Loucy (cell line): ENCODE data around the gene EFTUD2.

Experiments
- H2AFZ ChIP-seq: fragments of 200-600 bp; sonication (generic); 2 replicates; pipeline ENCODE4 v1.6.0; 2016; ENCODE audit warnings: antibody characterized with exemption, mild to moderate bottlenecking, low read length, moderate library complexity
- H3F3A ChIP-seq: fragments of 200-600 bp; 2 replicates; pipeline ENCODE4 v1.6.0; 2016; ENCODE audit warnings: antibody characterized with exemption, low read depth, mild to moderate bottlenecking
- H3K27me3 ChIP-seq: fragments of 200-600 bp; sonication (generic); 2 replicates; pipeline ENCODE4 v1.6.1; 2014; ENCODE audit warnings: low read length, mild to moderate bottlenecking; ENCODE audit not compliant: insufficient read depth, poor library complexity, severe bottlenecking
- H3K36me3 ChIP-seq: fragments of 200-600 bp; sonication (generic); 2 replicates; pipeline ENCODE4 v1.6.1; 2016; ENCODE audit warnings: low read length; ENCODE audit not compliant: insufficient read depth
- H3K4me1 ChIP-seq: fragments of 200-600 bp; sonication (generic); 2 replicates; pipeline ENCODE4 v1.5.1; 2014; ENCODE audit warnings: low read length, mild to moderate bottlenecking; ENCODE audit not compliant: insufficient read depth, poor library complexity, severe bottlenecking
- H3K4me2 ChIP-seq: fragments of 200-600 bp; sonication (generic); 2 replicates; pipeline ENCODE4 v1.6.0; 2014; ENCODE audit warnings: antibody characterized with exemption, low read length, low read depth, mild to moderate bottlenecking; ENCODE audit not compliant: poor library complexity, severe bottlenecking
- H3K4me3 ChIP-seq: fragments of 200-600 bp; sonication (generic); 2 replicates; pipeline ENCODE4 v1.5.1; 2014; ENCODE audit warnings: low read length, mild to moderate bottlenecking, mixed read lengths; ENCODE audit not compliant: poor library complexity, severe bottlenecking
- H3K79me2 ChIP-seq: fragments of 200-600 bp; sonication (generic); 2 replicates; pipeline ENCODE4 v1.6.1; 2014; ENCODE audit warnings: low read length; ENCODE audit not compliant: insufficient read depth
- H3K9ac ChIP-seq: fragments of 200-600 bp; sonication (generic); 2 replicates; pipeline ENCODE4 v1.6.0; 2014; ENCODE audit warnings: mild to moderate bottlenecking, low read depth, low read length, moderate library complexity; ENCODE audit not compliant: poor library complexity, severe bottlenecking
- H3K9me2 ChIP-seq: fragments of 200-600 bp; sonication (generic); replicated peaks from 2 replicates; pipeline ENCODE4 v1.6.1; 2016; ENCODE audit warnings: low read depth, low read length, mixed read lengths
- H3K9me3 ChIP-seq: fragments of 200-600 bp; sonication (generic); 2 replicates; pipeline ENCODE4 v1.6.1; 2014; ENCODE audit warnings: mild to moderate bottlenecking, antibody characterized with exemption, low read length, low read depth; ENCODE audit not compliant: insufficient read depth
- H4K20me1 ChIP-seq: fragments of 200-600 bp; sonication (generic); 2 replicates; pipeline ENCODE4 v1.6.0; 2014; ENCODE audit warnings: antibody characterized with exemption, low read length, mild to moderate bottlenecking; ENCODE audit not compliant: insufficient read depth, poor library complexity, severe bottlenecking
- EZH2phosphoT487 ChIP-seq: fragments of 200-600 bp; IDR thresholded peaks from 2 replicates; pipeline ENCODE4 v1.6.1; 2018; ENCODE audit warnings: antibody characterized with exemption, mild to moderate bottlenecking, moderate library complexity, borderline replicate concordance
- TF ChIP-seq, protein P1 (sequence below): fragments of 200-600 bp; sonication (generic); conservative IDR thresholded peaks from 2 replicates; pipeline ENCODE4 v1.5.1; 2014; ENCODE audit warnings: mild to moderate bottlenecking, antibody characterized with exemption, low read length

Gene EFTUD2

DNA sequence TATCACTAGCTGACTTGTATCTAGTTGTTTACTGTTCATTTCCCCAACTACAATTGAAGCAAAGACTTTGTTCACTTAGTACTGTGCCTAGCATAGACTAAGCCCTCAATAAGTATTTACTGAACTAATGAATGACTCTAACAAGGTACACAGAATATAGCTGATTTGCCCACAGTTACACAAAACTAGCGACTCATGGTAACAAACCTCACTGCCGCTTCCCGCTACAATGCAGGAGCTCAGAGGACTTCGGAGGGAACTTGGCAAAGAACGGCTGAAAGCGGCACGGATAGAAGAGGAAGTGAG, 524 bp downstream of the EFTUD2 start:
- H3K4me1 ChIP-seq: peaks cover 16% of the 10 kb centered on the region
- H3K9me2 ChIP-seq: no peaks in the 10 kb centered on the region
- peak overlapping the region; percentile 83 for H3K4me2 ChIP-seq
- H3K9ac ChIP-seq: peak overlapping the region; percentile 85
- H2AFZ ChIP-seq: peak overlapping the region; percentile 76
- peaks cover 8% of the 10 kb centered on the region for H4K20me1 ChIP-seq
- H3K36me3 ChIP-seq: no peaks in the 10 kb centered on the region; the same call in 1 of the 2 replicates
- no peak for TF ChIP-seq EZH2phosphoT487
- TF ChIP-seq, protein P1, sequence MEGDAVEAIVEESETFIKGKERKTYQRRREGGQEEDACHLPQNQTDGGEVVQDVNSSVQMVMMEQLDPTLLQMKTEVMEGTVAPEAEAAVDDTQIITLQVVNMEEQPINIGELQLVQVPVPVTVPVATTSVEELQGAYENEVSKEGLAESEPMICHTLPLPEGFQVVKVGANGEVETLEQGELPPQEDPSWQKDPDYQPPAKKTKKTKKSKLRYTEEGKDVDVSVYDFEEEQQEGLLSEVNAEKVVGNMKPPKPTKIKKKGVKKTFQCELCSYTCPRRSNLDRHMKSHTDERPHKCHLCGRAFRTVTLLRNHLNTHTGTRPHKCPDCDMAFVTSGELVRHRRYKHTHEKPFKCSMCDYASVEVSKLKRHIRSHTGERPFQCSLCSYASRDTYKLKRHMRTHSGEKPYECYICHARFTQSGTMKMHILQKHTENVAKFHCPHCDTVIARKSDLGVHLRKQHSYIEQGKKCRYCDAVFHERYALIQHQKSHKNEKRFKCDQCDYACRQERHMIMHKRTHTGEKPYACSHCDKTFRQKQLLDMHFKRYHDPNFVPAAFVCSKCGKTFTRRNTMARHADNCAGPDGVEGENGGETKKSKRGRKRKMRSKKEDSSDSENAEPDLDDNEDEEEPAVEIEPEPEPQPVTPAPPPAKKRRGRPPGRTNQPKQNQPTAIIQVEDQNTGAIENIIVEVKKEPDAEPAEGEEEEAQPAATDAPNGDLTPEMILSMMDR: no peak
- H3K27me3 ChIP-seq: no peaks in the 10 kb centered on the region
- H3K9me3 ChIP-seq: no peaks in the 10 kb centered on the region
- H3K79me2 ChIP-seq: peaks cover 54% of the 10 kb centered on the region
- peak overlapping the region; percentile 94 for H3K4me3 ChIP-seq
- H3F3A ChIP-seq: no peaks in the 10 kb centered on the region

DNA sequence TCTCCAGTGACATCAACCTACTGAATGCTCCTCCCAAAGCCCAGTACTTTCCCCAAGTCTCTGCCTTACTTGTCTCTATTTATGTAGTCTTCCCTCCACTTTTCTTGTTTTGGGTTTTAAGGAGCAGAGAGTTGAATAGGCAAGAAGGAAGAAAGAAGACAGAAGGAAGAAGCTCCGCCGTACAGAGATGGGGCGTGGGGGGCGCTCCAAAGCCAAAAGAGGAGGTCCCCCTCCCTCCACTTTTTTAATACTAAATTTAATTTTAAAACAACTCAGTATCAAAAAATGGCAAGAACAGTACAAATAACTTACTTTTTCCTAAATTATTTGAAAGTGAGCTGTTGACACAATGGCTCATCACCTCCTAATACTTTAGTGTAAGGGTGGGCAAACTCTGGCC, 4.6 kb downstream of the EFTUD2 start:
- Histone ChIP-seq H3K4me3 (no peak overlapping the region), H3K36me3 (peaks cover 14% of the 10 kb centered on the region; the same call in 1 of the 2 replicates), H3K79me2 (peaks cover 85% of the 10 kb centered on the region)

DNA sequence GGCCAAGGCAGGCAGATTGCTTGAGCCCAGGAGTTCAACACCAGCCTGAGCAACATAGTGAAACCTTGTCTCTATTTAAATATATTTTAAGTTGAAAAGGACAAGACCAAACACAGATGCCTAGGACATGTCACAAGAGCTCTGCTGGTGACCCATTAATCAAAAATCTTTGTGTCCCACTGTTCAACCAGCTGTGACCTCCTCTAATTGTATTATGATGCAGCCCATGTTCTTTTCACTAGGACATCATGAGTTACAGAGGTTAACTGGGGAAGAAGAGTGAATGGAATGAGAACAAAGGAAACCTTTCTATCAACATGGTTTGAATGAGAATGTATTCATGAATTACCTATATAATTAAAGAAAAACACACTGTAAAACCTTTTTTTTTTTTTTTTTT, 7.0 kb downstream of the EFTUD2 start:
- Histone ChIP-seq H3K9me3 (no peaks in the 10 kb centered on the region), H3K27me3 (no peaks in the 10 kb centered on the region), H3K36me3 (peaks cover 27% of the 10 kb centered on the region; the same call in 1 of the 2 replicates), H3K79me2 (peaks cover 86% of the 10 kb centered on the region), H3K4me2 (peak overlapping the region; percentile 6), H4K20me1 (peaks cover 31% of the 10 kb centered on the region), H3K9me2 (no peaks in the 10 kb centered on the region), H3K9ac (no peak overlapping the region), H3F3A (no peaks in the 10 kb centered on the region), H3K4me1 (peaks cover 7% of the 10 kb centered on the region), H2AFZ (no peak overlapping the region), H3K4me3 (no peak overlapping the region)
- no peak for TF ChIP-seq EZH2phosphoT487
- TF ChIP-seq, protein P1: no peak

More for the DNA sequence above, 4.6 kb downstream of the EFTUD2 start:
- H3K9me3 ChIP-seq: no peaks in the 10 kb centered on the region
- H4K20me1 ChIP-seq: peaks cover 14% of the 10 kb centered on the region
- peaks cover 14% of the 10 kb centered on the region for H3K4me1 ChIP-seq
- no peak overlapping the region for H2AFZ ChIP-seq
- no peaks in the 10 kb centered on the region for H3K27me3 ChIP-seq
- no peak overlapping the region for H3K4me2 ChIP-seq
- no peaks in the 10 kb centered on the region for H3F3A ChIP-seq
- no peak overlapping the region for H3K9ac ChIP-seq
- TF ChIP-seq EZH2phosphoT487: no peak
- TF ChIP-seq, protein P1: no peak
- no peaks in the 10 kb centered on the region for H3K9me2 ChIP-seq
